HepG2 (cell line): Measurements from ENCODE around the gene RRP12. TPM values are rescaled to one million over a fixed set of nuclear protein-coding genes. Genes with fewer than 3 reads are reported as not detected.

Experiments
- ATAC-seq: fragments of 200-7000 bp; cut with Tn5 transposase; 3 replicates; pipeline ENCODE4 v1.9.1; 2020; ENCODE audit warnings: mild to moderate bottlenecking, moderate library complexity
- BruUV-seq: library from RNA; stranded (reverse); fragments of 400-500 nt; replicated peaks from 2 replicates; lab custom pipeline; 2021; lab: Mats Ljungman, UMichigan
- CTCF ChIA-PET: fragments of 300-600 bp; formaldehyde crosslinking; extraction: SDS; loops from one replicate; lab custom pipeline; 2021; ENCODE audit warnings: low total read pairs, inconsistent platforms, low intra/inter-chr PET ratio; lab: Yijun Ruan, JAX
- POLR2A ChIA-PET: fragments of 350-600 bp; sonication (Branson Sonifier 250); formaldehyde crosslinking; loops from one replicate; lab custom pipeline; 2020; ENCODE audit warnings: antibody characterized with exemption, inconsistent platforms; lab: Yijun Ruan, JAX
- DNase-seq: peaks from one replicate; pipeline ENCODE4 v3.0.0-alpha.2; 2015; ENCODE audit warnings: low spot score
- FAIRE-seq: peaks from 3 replicates; lab custom pipeline; 2011; peaks lifted over from hg19 to GRCh38; lab: Jason Lieb, UNC
- H2AFZ ChIP-seq: one replicate; pipeline ENCODE4 v1.6.1; 2011; ENCODE audit warnings: low read length, inconsistent platforms
- H3K27ac ChIP-seq: fragments of 300-600 bp; 3 replicates; pipeline ENCODE4 v1.8.0; 2011; ENCODE audit warnings: mixed run types, mild to moderate bottlenecking, mixed read lengths, low read length, inconsistent platforms; ENCODE audit not compliant: insufficient read depth; ENCODE audit errors: extremely low read length
- H3K27me3 ChIP-seq, 2 experiments: fragments of 200-600 bp in 1 of 2; 2 replicates in 1 of 2; 3 replicates in 1 of 2; pipeline versions ENCODE4 v1.6.0 to v1.8.0; 2011; ENCODE audit warnings: low read length in 2 of 2, mild to moderate bottlenecking in 2 of 2, moderate library complexity in 2 of 2, inconsistent platforms in 1 of 2; ENCODE audit not compliant: insufficient read depth in 2 of 2, control insufficient read depth in 1 of 2
- H3K36me3 ChIP-seq, 2 experiments: fragments of 200-600 bp in 1 of 2; replicated peaks in 1 of 2; 2 replicates in 1 of 2; 3 replicates in 1 of 2; pipeline versions ENCODE4 v1.5.1 to v1.8.0; 2011; ENCODE audit warnings: low read length in 2 of 2, inconsistent platforms in 1 of 2; ENCODE audit not compliant: insufficient read depth in 2 of 2, control insufficient read depth in 1 of 2
- H3K4me1 ChIP-seq: 2 replicates; pipeline ENCODE4 v1.5.1; 2012; ENCODE audit warnings: low read length, inconsistent platforms; ENCODE audit not compliant: insufficient read depth
- H3K4me2 ChIP-seq: 2 replicates; pipeline ENCODE4 v1.6.0; 2011; ENCODE audit warnings: low read depth, low read length, inconsistent platforms
- H3K4me3 ChIP-seq, 3 experiments: fragments of 200-600 bp in 1 of 3; sonication (generic), shearing (Covaris generic) in 1 of 3; replicated peaks in 1 of 3; 2 replicates each; pipeline ENCODE4 v1.5.1; 2011 to 2016; ENCODE audit warnings: low read length in 3 of 3, inconsistent platforms in 2 of 3, low read depth in 2 of 3, mild to moderate bottlenecking in 2 of 3, control low read depth in 1 of 3, mixed read lengths in 1 of 3; ENCODE audit not compliant: insufficient read depth in 1 of 3
- H3K79me2 ChIP-seq: one replicate; pipeline ENCODE4 v1.6.1; 2011; ENCODE audit warnings: low read length, inconsistent platforms; ENCODE audit not compliant: insufficient read depth
- H3K9ac ChIP-seq: 2 replicates; pipeline ENCODE4 v1.6.0; 2011; ENCODE audit warnings: mild to moderate bottlenecking, low read depth, low read length, inconsistent platforms; ENCODE audit not compliant: insufficient read depth
- H3K9me3 ChIP-seq: 2 replicates; pipeline ENCODE4 v1.5.1; 2012; ENCODE audit warnings: mild to moderate bottlenecking, low read length
- H4K20me1 ChIP-seq: 2 replicates; pipeline ENCODE4 v1.6.0; 2011; ENCODE audit warnings: inconsistent platforms, mild to moderate bottlenecking, low read length, moderate library complexity; ENCODE audit not compliant: insufficient read depth
- MBD4 ChIP-seq: IDR thresholded peaks from 2 replicates; pipeline ENCODE4 v1.6.1; 2012; ENCODE audit warnings: low read length, inconsistent platforms, borderline replicate concordance
- MTF2 ChIP-seq: sonication (generic); formaldehyde crosslinking; IDR thresholded peaks from 2 replicates; pipeline ENCODE4 v1.5.0; 2020; ENCODE audit warnings: missing genetic modification reagents, borderline replicate concordance
- SMC3 ChIP-seq: IDR thresholded peaks from 2 replicates; pipeline ENCODE4 v1.6.1; 2011; ENCODE audit warnings: low read length, improper control_type of control experiment
- TCF7L2 ChIP-seq: IDR thresholded peaks from 2 replicates; pipeline ENCODE4 v1.6.1; 2011; ENCODE audit warnings: mild to moderate bottlenecking, low read depth, low read length, moderate library complexity
- ZNF530 ChIP-seq: sonication (generic); formaldehyde crosslinking; IDR thresholded peaks from 2 replicates; pipeline ENCODE4 v1.5.0; 2020; ENCODE audit warnings: low read depth, mild to moderate bottlenecking, missing genetic modification reagents
- ZNF556 ChIP-seq: sonication (generic); formaldehyde crosslinking; IDR thresholded peaks from 2 replicates; pipeline ENCODE4 v1.4.0; 2020; ENCODE audit warnings: mild to moderate bottlenecking, missing genetic modification reagents, borderline replicate concordance
- ZNF557 ChIP-seq: sonication (generic); formaldehyde crosslinking; IDR thresholded peaks from 2 replicates; pipeline ENCODE4 v1.4.0; 2020; ENCODE audit warnings: missing genetic modification reagents
- ZNF558 ChIP-seq: sonication (generic); formaldehyde crosslinking; IDR thresholded peaks from 2 replicates; pipeline ENCODE4 v1.9.0; 2022; ENCODE audit warnings: mild to moderate bottlenecking, missing genetic modification reagents, borderline replicate concordance
- WGBS: methylation state at CpG from one replicate; pipeline ENCODE4 v1.1.6; 2017; ENCODE audit warnings: low lambda C conversion rate; 5-methylcytosine and 5-hydroxymethylcytosine counted together
- in situ Hi-C: cut with HindIII; loops from 2 replicates; pipeline ENCODE4 v1.10.0; 2017; ENCODE audit warnings: low pct_unique_long_range_greater_than_20kb; ENCODE audit not compliant: extremely low pct_ligation_motif_present
- intact Hi-C: fragments of 100-400 bp; cut with micrococcal nuclease; formaldehyde crosslinking; loops from one replicate; pipeline ENCODE4 v1.10.0; 2022; ENCODE audit not compliant: unreplicated experiment
- polyA plus RNA-seq, 8 experiments: library from polyadenylated mRNA; depleted of rRNA in 3 of 8; stranded (reverse) in 7 of 8; unstranded in 1 of 8; fragments of >200 nt; fragmentation: Illumina TruSeq in 4 of 8; extraction: Trizol in 4 of 8; gene quantifications; 2 replicates each; pipeline versions ENCODE4 v1.2.1 to v1.2.3, GENCODE V29; 2011 to 2016; ENCODE audit warnings: low read depth in 4 of 8, missing spikeins in 1 of 8, mixed read lengths in 1 of 8; ENCODE audit not compliant: insufficient read depth in 1 of 8
- total RNA-seq, 5 experiments: library from RNA; depleted of rRNA; stranded (reverse); fragments of >200 nt; fragmentation: Illumina TruSeq; extraction: Trizol; gene quantifications; 2 replicates each; pipeline ENCODE4 v1.2.3, GENCODE V29; 2016; ENCODE audit warnings: low read depth in 1 of 5
- TF ChIP-seq, protein P1 (sequence below): sonication (generic); formaldehyde crosslinking; IDR thresholded peaks from 2 replicates; pipeline ENCODE4 v1.5.1; 2020; ENCODE audit warnings: mild to moderate bottlenecking, moderate library complexity, missing genetic modification reagents
- TF ChIP-seq, protein P2 (sequence below): sonication (generic); formaldehyde crosslinking; IDR thresholded peaks from 2 replicates; pipeline ENCODE4 v1.5.0; 2020; ENCODE audit warnings: missing genetic modification reagents
- TF ChIP-seq, protein P3 (sequence below): sonication (generic); formaldehyde crosslinking; IDR thresholded peaks from 2 replicates; pipeline ENCODE4 v1.5.1; 2020; ENCODE audit warnings: missing genetic modification reagents, mild to moderate bottlenecking, borderline replicate concordance
- TF ChIP-seq, protein P4 (sequence below): sonication (generic); formaldehyde crosslinking; IDR thresholded peaks from 2 replicates; pipeline ENCODE4 v1.4.0; 2020; ENCODE audit warnings: missing genetic modification reagents, mild to moderate bottlenecking, borderline replicate concordance
- TF ChIP-seq, protein P5 (sequence below), 2 experiments: sonication (generic) in 1 of 2; formaldehyde crosslinking in 1 of 2; IDR thresholded peaks; 2 replicates each; pipeline versions ENCODE4 v1.4.0 to v1.6.1; 2018 to 2020; ENCODE audit warnings: missing genetic modification reagents in 2 of 2, borderline replicate concordance in 1 of 2, low read depth in 1 of 2, mild to moderate bottlenecking in 1 of 2, missing biosample characterization in 1 of 2

RRP12 gene
- total and polyA plus RNA-seq, 2 of the 13 experiments (the other 11 are each of a cell fraction or from before 2014, with no cell fraction given), result 13.2 to 39.4 TPM

DNA sequence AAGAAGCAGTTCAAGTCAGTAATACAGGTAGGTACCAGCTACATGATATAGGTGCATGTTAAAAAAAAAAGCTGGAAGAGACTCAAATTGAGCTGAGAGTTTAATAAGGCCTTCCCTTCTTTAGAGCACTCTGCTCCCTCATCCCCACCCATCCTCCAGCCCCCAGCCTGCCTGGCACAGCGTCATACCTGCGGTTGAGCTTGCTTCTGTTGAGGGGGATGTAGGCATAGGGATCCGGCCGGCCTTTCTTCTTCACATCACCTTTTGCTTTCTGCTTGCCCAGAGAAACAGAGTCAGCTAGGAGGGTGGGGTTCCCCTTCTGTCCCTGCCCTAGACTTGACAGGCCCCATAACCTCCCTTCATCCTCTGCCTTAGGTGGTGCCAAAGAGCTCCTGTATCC lies 42.8 kb downstream of the RRP12 start:
- H4K20me1 ChIP-seq, result no peaks in the 10 kb centered on the region
- in situ Hi-C loops, result no loop called here
- ChIA-PET POLR2A (no interaction called here), CTCF (no interaction called here)
- ATAC-seq (no peak), DNase-seq (no peak), FAIRE-seq (no peak)
- H3K79me2 ChIP-seq, result no peaks in the 10 kb centered on the region
- H3K9ac ChIP-seq, result no peak overlapping the region
- H3K4me2 ChIP-seq, result no peak overlapping the region
- no peak overlapping the region for H3K27ac ChIP-seq
- H3K4me1 ChIP-seq, result no peaks in the 10 kb centered on the region
- no peaks in the 10 kb centered on the region for H3K27me3 ChIP-seq
- H2AFZ ChIP-seq, result no peak overlapping the region
- WGBS, result 98% methylated on average over 4 of the region's 4 CpGs
- H3K9me3 ChIP-seq, result no peaks in the 10 kb centered on the region
- BruUV-seq, result no TSS peak
- peaks cover 27 to 63% of the 10 kb centered on the region in 2 experiments; a peak in 4 of 5 replicates for H3K36me3 ChIP-seq
- no peak overlapping the region for H3K4me3 ChIP-seq
- intact Hi-C loops, result no loop called here
- no peak for TF ChIP-seq ZNF557 (CRISPR knock-in tag)
- TF ChIP-seq, protein P1, sequence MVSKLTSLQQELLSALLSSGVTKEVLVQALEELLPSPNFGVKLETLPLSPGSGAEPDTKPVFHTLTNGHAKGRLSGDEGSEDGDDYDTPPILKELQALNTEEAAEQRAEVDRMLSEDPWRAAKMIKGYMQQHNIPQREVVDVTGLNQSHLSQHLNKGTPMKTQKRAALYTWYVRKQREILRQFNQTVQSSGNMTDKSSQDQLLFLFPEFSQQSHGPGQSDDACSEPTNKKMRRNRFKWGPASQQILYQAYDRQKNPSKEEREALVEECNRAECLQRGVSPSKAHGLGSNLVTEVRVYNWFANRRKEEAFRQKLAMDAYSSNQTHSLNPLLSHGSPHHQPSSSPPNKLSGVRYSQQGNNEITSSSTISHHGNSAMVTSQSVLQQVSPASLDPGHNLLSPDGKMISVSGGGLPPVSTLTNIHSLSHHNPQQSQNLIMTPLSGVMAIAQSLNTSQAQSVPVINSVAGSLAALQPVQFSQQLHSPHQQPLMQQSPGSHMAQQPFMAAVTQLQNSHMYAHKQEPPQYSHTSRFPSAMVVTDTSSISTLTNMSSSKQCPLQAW, result no peak
- no peak for TF ChIP-seq TCF7L2
- TF ChIP-seq ZNF556, result no peak
- no peak for TF ChIP-seq ZNF530 (CRISPR knock-in tag)
- TF ChIP-seq, protein P2, sequence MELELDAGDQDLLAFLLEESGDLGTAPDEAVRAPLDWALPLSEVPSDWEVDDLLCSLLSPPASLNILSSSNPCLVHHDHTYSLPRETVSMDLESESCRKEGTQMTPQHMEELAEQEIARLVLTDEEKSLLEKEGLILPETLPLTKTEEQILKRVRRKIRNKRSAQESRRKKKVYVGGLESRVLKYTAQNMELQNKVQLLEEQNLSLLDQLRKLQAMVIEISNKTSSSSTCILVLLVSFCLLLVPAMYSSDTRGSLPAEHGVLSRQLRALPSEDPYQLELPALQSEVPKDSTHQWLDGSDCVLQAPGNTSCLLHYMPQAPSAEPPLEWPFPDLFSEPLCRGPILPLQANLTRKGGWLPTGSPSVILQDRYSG (CRISPR knock-in tag), result no peak
- TF ChIP-seq, protein P3, sequence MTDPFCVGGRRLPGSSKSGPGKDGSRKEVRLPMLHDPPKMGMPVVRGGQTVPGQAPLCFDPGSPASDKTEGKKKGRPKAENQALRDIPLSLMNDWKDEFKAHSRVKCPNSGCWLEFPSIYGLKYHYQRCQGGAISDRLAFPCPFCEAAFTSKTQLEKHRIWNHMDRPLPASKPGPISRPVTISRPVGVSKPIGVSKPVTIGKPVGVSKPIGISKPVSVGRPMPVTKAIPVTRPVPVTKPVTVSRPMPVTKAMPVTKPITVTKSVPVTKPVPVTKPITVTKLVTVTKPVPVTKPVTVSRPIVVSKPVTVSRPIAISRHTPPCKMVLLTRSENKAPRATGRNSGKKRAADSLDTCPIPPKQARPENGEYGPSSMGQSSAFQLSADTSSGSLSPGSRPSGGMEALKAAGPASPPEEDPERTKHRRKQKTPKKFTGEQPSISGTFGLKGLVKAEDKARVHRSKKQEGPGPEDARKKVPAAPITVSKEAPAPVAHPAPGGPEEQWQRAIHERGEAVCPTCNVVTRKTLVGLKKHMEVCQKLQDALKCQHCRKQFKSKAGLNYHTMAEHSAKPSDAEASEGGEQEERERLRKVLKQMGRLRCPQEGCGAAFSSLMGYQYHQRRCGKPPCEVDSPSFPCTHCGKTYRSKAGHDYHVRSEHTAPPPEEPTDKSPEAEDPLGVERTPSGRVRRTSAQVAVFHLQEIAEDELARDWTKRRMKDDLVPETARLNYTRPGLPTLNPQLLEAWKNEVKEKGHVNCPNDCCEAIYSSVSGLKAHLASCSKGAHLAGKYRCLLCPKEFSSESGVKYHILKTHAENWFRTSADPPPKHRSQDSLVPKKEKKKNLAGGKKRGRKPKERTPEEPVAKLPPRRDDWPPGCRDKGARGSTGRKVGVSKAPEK, result no peak
- TF ChIP-seq, protein P4, sequence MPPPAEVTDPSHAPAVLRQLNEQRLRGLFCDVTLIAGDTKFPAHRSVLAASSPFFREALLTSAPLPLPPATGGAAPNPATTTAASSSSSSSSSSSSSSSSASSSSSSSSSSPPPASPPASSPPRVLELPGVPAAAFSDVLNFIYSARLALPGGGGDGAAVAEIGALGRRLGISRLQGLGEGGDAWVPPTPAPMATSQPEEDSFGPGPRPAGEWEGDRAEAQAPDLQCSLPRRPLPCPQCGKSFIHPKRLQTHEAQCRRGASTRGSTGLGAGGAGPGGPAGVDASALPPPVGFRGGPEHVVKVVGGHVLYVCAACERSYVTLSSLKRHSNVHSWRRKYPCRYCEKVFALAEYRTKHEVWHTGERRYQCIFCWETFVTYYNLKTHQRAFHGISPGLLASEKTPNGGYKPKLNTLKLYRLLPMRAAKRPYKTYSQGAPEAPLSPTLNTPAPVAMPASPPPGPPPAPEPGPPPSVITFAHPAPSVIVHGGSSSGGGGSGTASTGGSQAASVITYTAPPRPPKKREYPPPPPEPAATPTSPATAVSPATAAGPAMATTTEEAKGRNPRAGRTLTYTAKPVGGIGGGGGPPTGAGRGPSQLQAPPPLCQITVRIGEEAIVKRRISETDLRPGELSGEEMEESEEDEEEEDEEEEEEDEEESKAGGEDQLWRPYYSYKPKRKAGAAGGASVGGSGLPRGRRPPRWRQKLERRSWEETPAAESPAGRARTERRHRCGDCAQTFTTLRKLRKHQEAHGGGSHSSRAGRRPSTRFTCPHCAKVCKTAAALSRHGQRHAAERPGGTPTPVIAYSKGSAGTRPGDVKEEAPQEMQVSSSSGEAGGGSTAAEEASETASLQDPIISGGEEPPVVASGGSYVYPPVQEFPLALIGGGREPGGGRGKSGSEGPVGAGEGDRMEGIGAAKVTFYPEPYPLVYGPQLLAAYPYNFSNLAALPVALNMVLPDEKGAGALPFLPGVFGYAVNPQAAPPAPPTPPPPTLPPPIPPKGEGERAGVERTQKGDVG (CRISPR knock-in tag), result no peak
- TF ChIP-seq ZNF558, result no peak
- no peak for TF ChIP-seq SMC3
- no peak for TF ChIP-seq MBD4
- no peak for TF ChIP-seq MTF2 (CRISPR knock-in tag)
- TF ChIP-seq, protein P5, sequence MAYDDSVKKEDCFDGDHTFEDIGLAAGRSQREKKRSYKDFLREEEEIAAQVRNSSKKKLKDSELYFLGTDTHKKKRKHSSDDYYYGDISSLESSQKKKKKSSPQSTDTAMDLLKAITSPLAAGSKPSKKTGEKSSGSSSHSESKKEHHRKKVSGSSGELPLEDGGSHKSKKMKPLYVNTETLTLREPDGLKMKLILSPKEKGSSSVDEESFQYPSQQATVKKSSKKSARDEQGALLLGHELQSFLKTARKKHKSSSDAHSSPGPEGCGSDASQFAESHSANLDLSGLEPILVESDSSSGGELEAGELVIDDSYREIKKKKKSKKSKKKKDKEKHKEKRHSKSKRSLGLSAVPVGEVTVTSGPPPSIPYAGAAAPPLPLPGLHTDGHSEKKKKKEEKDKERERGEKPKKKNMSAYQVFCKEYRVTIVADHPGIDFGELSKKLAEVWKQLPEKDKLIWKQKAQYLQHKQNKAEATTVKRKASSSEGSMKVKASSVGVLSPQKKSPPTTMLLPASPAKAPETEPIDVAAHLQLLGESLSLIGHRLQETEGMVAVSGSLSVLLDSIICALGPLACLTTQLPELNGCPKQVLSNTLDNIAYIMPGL (CRISPR knock-in tag; IDR thresholded peaks at IDR 0.05; ENCODE audit: borderline replicate concordance in 1 of 2, low read depth in 1 of 2), result no peak
